ENCODE measurements around the gene PLCXD3.

DNA sequence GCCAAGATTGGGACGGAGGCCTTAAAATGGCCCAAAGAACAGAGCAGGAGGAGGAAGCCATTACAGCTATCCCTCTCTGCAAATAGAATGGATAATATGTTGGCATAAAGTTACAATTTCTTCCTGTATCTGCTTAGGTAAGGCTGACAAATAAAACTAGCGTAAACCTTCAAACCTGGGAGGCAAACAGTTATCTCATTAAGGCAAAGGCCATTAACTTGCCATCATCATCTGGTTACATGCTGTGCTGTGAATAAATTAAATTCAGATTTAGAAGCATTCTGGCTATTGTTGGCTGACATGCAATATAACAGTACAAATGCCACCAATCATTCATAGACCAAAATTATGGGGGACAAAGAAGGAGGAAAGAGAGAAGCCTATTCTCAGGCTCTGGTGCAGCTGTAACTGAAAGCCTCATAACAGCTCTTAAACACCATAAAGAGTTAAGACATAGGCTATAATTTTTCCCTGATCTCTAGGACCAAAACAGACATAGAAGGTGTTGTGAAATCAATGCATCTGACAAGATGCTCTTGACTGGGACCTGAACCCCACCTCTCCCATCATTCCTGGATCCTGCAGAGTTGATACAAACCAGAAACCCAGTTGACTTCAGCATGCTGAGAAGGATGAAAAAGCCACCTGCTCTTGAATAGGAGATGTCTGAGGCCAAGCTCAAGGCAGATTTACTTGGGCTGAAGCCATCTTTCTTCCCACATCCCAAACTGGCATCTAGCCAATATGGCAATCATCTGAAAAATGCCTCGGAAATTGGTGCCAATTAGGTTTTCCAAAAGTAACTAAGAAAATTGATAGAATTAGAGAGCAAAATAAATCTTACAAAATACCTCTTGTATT lies 62.5 kb downstream of the PLCXD3 start:
- TF ChIP-seq, protein P1, sequence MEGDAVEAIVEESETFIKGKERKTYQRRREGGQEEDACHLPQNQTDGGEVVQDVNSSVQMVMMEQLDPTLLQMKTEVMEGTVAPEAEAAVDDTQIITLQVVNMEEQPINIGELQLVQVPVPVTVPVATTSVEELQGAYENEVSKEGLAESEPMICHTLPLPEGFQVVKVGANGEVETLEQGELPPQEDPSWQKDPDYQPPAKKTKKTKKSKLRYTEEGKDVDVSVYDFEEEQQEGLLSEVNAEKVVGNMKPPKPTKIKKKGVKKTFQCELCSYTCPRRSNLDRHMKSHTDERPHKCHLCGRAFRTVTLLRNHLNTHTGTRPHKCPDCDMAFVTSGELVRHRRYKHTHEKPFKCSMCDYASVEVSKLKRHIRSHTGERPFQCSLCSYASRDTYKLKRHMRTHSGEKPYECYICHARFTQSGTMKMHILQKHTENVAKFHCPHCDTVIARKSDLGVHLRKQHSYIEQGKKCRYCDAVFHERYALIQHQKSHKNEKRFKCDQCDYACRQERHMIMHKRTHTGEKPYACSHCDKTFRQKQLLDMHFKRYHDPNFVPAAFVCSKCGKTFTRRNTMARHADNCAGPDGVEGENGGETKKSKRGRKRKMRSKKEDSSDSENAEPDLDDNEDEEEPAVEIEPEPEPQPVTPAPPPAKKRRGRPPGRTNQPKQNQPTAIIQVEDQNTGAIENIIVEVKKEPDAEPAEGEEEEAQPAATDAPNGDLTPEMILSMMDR (IDR thresholded peaks at IDR 0.05), result no peak
- TF ChIP-seq ZNF416 (CRISPR knock-in tag; IDR thresholded peaks at IDR 0.05), result no peak
- TF ChIP-seq SMAD3 (CRISPR knock-in tag; IDR thresholded peaks at IDR 0.05; ENCODE audit: borderline replicate concordance), result no peak
- no peak for TF ChIP-seq ZNF138 (CRISPR knock-in tag; conservative IDR thresholded peaks at IDR 0.05)
- no peak for TF ChIP-seq CREB1 (CRISPR knock-in tag; IDR thresholded peaks at IDR 0.05)
- TF ChIP-seq, protein P2, sequence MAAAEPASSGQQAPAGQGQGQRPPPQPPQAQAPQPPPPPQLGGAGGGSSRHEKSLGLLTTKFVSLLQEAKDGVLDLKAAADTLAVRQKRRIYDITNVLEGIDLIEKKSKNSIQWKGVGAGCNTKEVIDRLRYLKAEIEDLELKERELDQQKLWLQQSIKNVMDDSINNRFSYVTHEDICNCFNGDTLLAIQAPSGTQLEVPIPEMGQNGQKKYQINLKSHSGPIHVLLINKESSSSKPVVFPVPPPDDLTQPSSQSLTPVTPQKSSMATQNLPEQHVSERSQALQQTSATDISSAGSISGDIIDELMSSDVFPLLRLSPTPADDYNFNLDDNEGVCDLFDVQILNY (CRISPR knock-in tag; IDR thresholded peaks at IDR 0.05), result no peak
- TF ChIP-seq TCF7 (CRISPR knock-in tag; IDR thresholded peaks at IDR 0.05; ENCODE audit: low read depth), result no peak
- TF ChIP-seq JUN (CRISPR knock-in tag; IDR thresholded peaks at IDR 0.05), result no peak
- TF ChIP-seq SMAD4 (CRISPR knock-in tag; IDR thresholded peaks at IDR 0.05), result no peak
- no peak for TF ChIP-seq IRF2 (CRISPR knock-in tag; IDR thresholded peaks at IDR 0.05; ENCODE audit: borderline replicate concordance, low read depth)
- TF ChIP-seq TEAD4 (CRISPR knock-in tag; IDR thresholded peaks at IDR 0.05), result no peak
- no peak for TF ChIP-seq TP53 (CRISPR knock-in tag; IDR thresholded peaks at IDR 0.05)

Data from WTC11 (cell line).